Activated CD8-positive, alpha-beta memory T cell treated with anti-CD3 and anti-CD28 coated beads, Interleukin-2, amount 50 U/mL, for 4 hours (primary cell): ENCODE measurements around the gene OR2T34.
"Not testable (repeated sequence)": the region's sequence is repeated elsewhere in the genome, so short reads cannot be mapped to it uniquely, and the experiment has no call there.

Experiments used
- DNase-seq: peaks from one replicate; pipeline ENCODE4 v3.0.0-alpha.2; 2020

OR2T34 gene

GRCh38 chr1:248574657-248575056 is at the start of gene OR2T34:
Gene OR2T34 (minus strand): TSS chr1:248574757. CDS start chr1:248574757, 0 bp downstream.
- DNase-seq: not testable (repeated sequence)

- DNase-seq: no peak
Measured at GRCh38 chr1:248622570-248623001, 48.0 kb upstream of the OR2T34 start.

GRCh38 chr1:248621770-248622169 is 47.2 kb upstream of the OR2T34 start:
- DNase-seq: no peak

- peak; percentile 48 for DNase-seq
Measured at GRCh38 chr1:248618878-248619277, 44.3 kb upstream of the OR2T34 start.

GRCh38 chr1:248618119-248618518 is 43.6 kb upstream of the OR2T34 start:
- DNase-seq: no peak

- no peak for DNase-seq
Measured at GRCh38 chr1:248613742-248614141, 39.2 kb upstream of the OR2T34 start.

GRCh38 chr1:248611883-248612414 is 37.4 kb upstream of the OR2T34 start:
- DNase-seq: no peak

GRCh38 chr1:248610301-248610700 is 35.7 kb upstream of the OR2T34 start:
- DNase-seq: no peak

GRCh38 chr1:248599396-248599795 is 24.8 kb upstream of the OR2T34 start:
- no peak for DNase-seq

- no peak for DNase-seq
Measured at GRCh38 chr1:248597589-248597988, 23.0 kb upstream of the OR2T34 start, which contains the start of gene OR2T10. Gene OR2T10 (minus strand): TSS chr1:248597700. CDS start chr1:248593768, 3,932 bp downstream.

GRCh38 chr1:248596615-248597014 is 22.1 kb upstream of the OR2T34 start:
- DNase-seq: no peak

- no peak for DNase-seq
Measured at GRCh38 chr1:248593226-248593625, 18.7 kb upstream of the OR2T34 start.

GRCh38 chr1:248592655-248593054 is 18.1 kb upstream of the OR2T34 start:
- DNase-seq: no peak

GRCh38 chr1:248590055-248590454 is 15.5 kb upstream of the OR2T34 start:
- no peak for DNase-seq

GRCh38 chr1:248589334-248589733 is 14.8 kb upstream of the OR2T34 start:
- DNase-seq: no peak

GRCh38 chr1:248585266-248585665 is 10.7 kb upstream of the OR2T34 start:
- DNase-seq: no peak

- DNase-seq: no peak
Measured at GRCh38 chr1:248576260-248576980, 1.9 kb upstream of the OR2T34 start.

GRCh38 chr1:248573856-248574255 is 701 bp downstream of the OR2T34 start:
- DNase-seq: not testable (repeated sequence)

GRCh38 chr1:248572049-248572448 is 2.5 kb downstream of the OR2T34 start:
- DNase-seq: not testable (repeated sequence)

- DNase-seq: not testable (repeated sequence)
Measured at GRCh38 chr1:248570811-248571210, 3.7 kb downstream of the OR2T34 start.

- not testable (repeated sequence) for DNase-seq
Measured at GRCh38 chr1:248569049-248569448, 5.5 kb downstream of the OR2T34 start.

- not testable (repeated sequence) for DNase-seq
Measured at GRCh38 chr1:248565530-248566373, 8.8 kb downstream of the OR2T34 start.

- DNase-seq: not testable (repeated sequence)
Measured at GRCh38 chr1:248562672-248563071, 11.9 kb downstream of the OR2T34 start, which contains the start of gene OR2T29. Gene OR2T29 (minus strand): TSS chr1:248562772. CDS start chr1:248559491, 3,281 bp downstream.
